Right ventricle myocardium superior (tissue), 1 donor: ENCODE data around the gene TEX2. TPM values are rescaled to one million over a fixed set of nuclear protein-coding genes. Genes with fewer than 3 reads are reported as not detected.

Source experiments
- ATAC-seq: fragments of 200-7000 bp; cut with Tn5 transposase; one replicate; pipeline ENCODE4 v1.9.1; 2020; ENCODE audit warnings: mild to moderate bottlenecking; ENCODE audit not compliant: poor library complexity
- DNase-seq: peaks from one replicate; pipeline ENCODE4 v3.0.0-alpha.2; 2020
- intact Hi-C: fragments of 100-400 bp; cut with DNase I; formaldehyde crosslinking; loops from one replicate; pipeline ENCODE4 v1.11.2; 2022
- long read RNA-seq: library from polyadenylated mRNA; unstranded; transcript quantifications from one replicate; pipeline ENCODE4 v2.0.0, GENCODE V29; 2021
- total RNA-seq: library from RNA; stranded (reverse); fragmentation: NEBNext Ultra II Directional; extraction: Animal tissue kit (Norgen Biotek cat#: 25700); gene quantifications from one replicate; pipeline ENCODE4 v1.2.1, GENCODE V29; 2021
- donor health status: DM: no; HTN: yes; CAD: no; lungs with severe emphysema.

TEX2 gene
- 54.0 TPM for total RNA-seq
- long read RNA-seq, full-length matches to known transcripts = 31 of 91 reads
- long read RNA-seq, partial matches to known transcripts = 54 of 91 reads
- long read RNA-seq, other reads (novel, unspliced or antisense) = 6 of 91 reads

- ATAC-seq (peak; percentile 94), DNase-seq (peak; percentile 95)
- intact Hi-C loops = loop anchor here (5.0 kb wide), 1 partner anchor 116 kb away; no protein-coding TSS in a partner anchor
Measured at GRCh38 chr17:64263000-64263766, at the start of gene TEX2. TEX2 (minus strand) TSS chr17:64263260; CDS start chr17:64214217, 49,043 bp downstream.

GRCh38 chr17:64309710-64310109 lies 46.6 kb upstream of the TEX2 start:
- intact Hi-C loops = loop anchor here (2.0 kb wide), 1 partner anchor 103 kb away; no protein-coding TSS in a partner anchor
- ATAC-seq (peak; percentile 42), DNase-seq (no peak)

GRCh38 chr17:64309021-64309420 lies 46.0 kb upstream of the TEX2 start:
- ATAC-seq = no peak
- intact Hi-C loops = loop anchor here (2.0 kb wide), 1 partner anchor 104 kb away; no protein-coding TSS in a partner anchor
- no peak for DNase-seq

GRCh38 chr17:64306850-64307463 lies 43.9 kb upstream of the TEX2 start:
- DNase-seq = peak; percentile 77
- intact Hi-C loops = no loop called here

GRCh38 chr17:64304551-64304950 lies 41.5 kb upstream of the TEX2 start:
- DNase-seq = no peak
- no peak for ATAC-seq
- intact Hi-C loops = no loop called here

More at GRCh38 chr17:64306850-64307463, 43.9 kb upstream of the TEX2 start:
- peak; percentile 74 for ATAC-seq

- intact Hi-C loops = no loop called here
- ATAC-seq = no peak
- no peak for DNase-seq
Measured at GRCh38 chr17:64300699-64300965, 37.6 kb upstream of the TEX2 start.

- DNase-seq (no peak), ATAC-seq (no peak)
- intact Hi-C loops = no loop called here
Measured at GRCh38 chr17:64297467-64298088, 34.5 kb upstream of the TEX2 start.

GRCh38 chr17:64296246-64296645 lies 33.2 kb upstream of the TEX2 start:
- intact Hi-C loops = no loop called here
- DNase-seq = no peak
- ATAC-seq = no peak

- intact Hi-C loops = no loop called here
- ATAC-seq = no peak
- DNase-seq = no peak
Measured at GRCh38 chr17:64295146-64295545, 32.1 kb upstream of the TEX2 start.

GRCh38 chr17:64291268-64291851 lies 28.3 kb upstream of the TEX2 start:
- intact Hi-C loops = no loop called here
- ATAC-seq (no peak), DNase-seq (no peak)

GRCh38 chr17:64289741-64290141 lies 26.7 kb upstream of the TEX2 start:
- ATAC-seq = peak; percentile 55
- intact Hi-C loops = no loop called here
- no peak for DNase-seq

- intact Hi-C loops = loop anchor here (5.0 kb wide), 2 partner anchors 135 to 255 kb away; no protein-coding TSS in a partner anchor
- no peak for ATAC-seq
- no peak for DNase-seq
Measured at GRCh38 chr17:64282753-64283080, 19.7 kb upstream of the TEX2 start.

GRCh38 chr17:64281962-64282752 lies 19.1 kb upstream of the TEX2 start:
- ATAC-seq (peak; percentile 62), DNase-seq (peak; percentile 54)
- intact Hi-C loops = loop anchor here (5.0 kb wide), 2 partner anchors 135 to 255 kb away; no protein-coding TSS in a partner anchor

GRCh38 chr17:64278614-64279013 lies 15.6 kb upstream of the TEX2 start:
- intact Hi-C loops = loop anchor here (10.0 kb wide), 1 partner anchor 354 kb away; no protein-coding TSS in a partner anchor
- no peak for ATAC-seq
- DNase-seq = no peak

GRCh38 chr17:64277831-64278562 lies 14.9 kb upstream of the TEX2 start:
- DNase-seq (no peak), ATAC-seq (peak; percentile 61)
- intact Hi-C loops = loop anchor here (10.0 kb wide), 1 partner anchor 353 kb away; no protein-coding TSS in a partner anchor

GRCh38 chr17:64276961-64277505 lies 14.0 kb upstream of the TEX2 start:
- ATAC-seq = peak; percentile 63
- intact Hi-C loops = loop anchor here (10.0 kb wide), 1 partner anchor 352 kb away; no protein-coding TSS in a partner anchor
- DNase-seq = no peak

- ATAC-seq (no peak), DNase-seq (no peak)
- intact Hi-C loops = loop anchor here (10.0 kb wide), 1 partner anchor 350 kb away; no protein-coding TSS in a partner anchor
Measured at GRCh38 chr17:64275016-64275415, 12.0 kb upstream of the TEX2 start.
